ENCODE measurements around the gene ROBO3.

- TF ChIP-seq CTCF (IDR thresholded peaks at IDR 0.05) (no peak), POLR2AphosphoS5 (IDR thresholded peaks at IDR 0.05) (no peak), POLR2A (IDR thresholded peaks at IDR 0.05) (no peak), EP300 (IDR thresholded peaks at IDR 0.05; ENCODE audit: low read depth) (no peak)
These were observed 51.9 kb downstream of the ROBO3 start for GRCh38 chr11:124917115-124917637.

All from transverse colon (tissue), 4 donors.